ENCODE results near the gene ZNF554. TPM values are rescaled to one million over a fixed set of nuclear protein-coding genes. Genes with fewer than 3 reads are reported as not detected.

ZNF554 gene
- 1 to 10 TPM; 2.7 to 3.3 TPM for total RNA-seq
- 1 to 10 TPM in 1 of 2 donors, under 1 TPM in 1; 0.94 to 1.5 TPM for polyA plus RNA-seq

- under 1% methylated on average over 64 of the region's 64 CpGs for WGBS
Observed at GRCh38 chr19:2819540-2820111, at the start of gene ZNF554. TSS of gene ZNF554 (plus strand) at chr19:2819868. CDS start at chr19:2820072, 204 bp downstream.

More at GRCh38 chr19:2819540-2820111, at the start of gene ZNF554:
- H3K9me3 ChIP-seq (ENCODE audit: control insufficient read depth in 4 of 4, low read length in 3 of 4), result peaks cover 0 to 7% (median 0%) of the 10 kb centered on the region in 4 donors
- H3K9ac ChIP-seq (ENCODE audit: low read depth in 1 of 2, low read length in 2 of 2), result peak within 1 kb of the TSS in 1 of 2 donors; percentile 84
- DNase-seq (ENCODE audit: low spot score), result peak; percentile 98
- H3K4me3 ChIP-seq (ENCODE audit: low read depth in 1 of 3, low read length in 3 of 3), result peak within 1 kb of the TSS; percentile 57 to 95 (median 91)
- peaks cover 0 to 17% (median 2%) of the 10 kb centered on the region in 4 donors for H3K36me3 ChIP-seq (ENCODE audit: control insufficient read depth in 4 of 4, insufficient read depth in 3 of 4, low read depth in 1 of 4, low read length in 3 of 4)
- peaks cover 0 to 12% (median 4%) of the 10 kb centered on the region in 4 donors for H3K4me1 ChIP-seq (ENCODE audit: control insufficient read depth in 4 of 4, insufficient read depth in 4 of 4, low read length in 3 of 4)
- no peak for TF ChIP-seq FOXA2 (IDR thresholded peaks at IDR 0.05)
- TF ChIP-seq, protein P1, sequence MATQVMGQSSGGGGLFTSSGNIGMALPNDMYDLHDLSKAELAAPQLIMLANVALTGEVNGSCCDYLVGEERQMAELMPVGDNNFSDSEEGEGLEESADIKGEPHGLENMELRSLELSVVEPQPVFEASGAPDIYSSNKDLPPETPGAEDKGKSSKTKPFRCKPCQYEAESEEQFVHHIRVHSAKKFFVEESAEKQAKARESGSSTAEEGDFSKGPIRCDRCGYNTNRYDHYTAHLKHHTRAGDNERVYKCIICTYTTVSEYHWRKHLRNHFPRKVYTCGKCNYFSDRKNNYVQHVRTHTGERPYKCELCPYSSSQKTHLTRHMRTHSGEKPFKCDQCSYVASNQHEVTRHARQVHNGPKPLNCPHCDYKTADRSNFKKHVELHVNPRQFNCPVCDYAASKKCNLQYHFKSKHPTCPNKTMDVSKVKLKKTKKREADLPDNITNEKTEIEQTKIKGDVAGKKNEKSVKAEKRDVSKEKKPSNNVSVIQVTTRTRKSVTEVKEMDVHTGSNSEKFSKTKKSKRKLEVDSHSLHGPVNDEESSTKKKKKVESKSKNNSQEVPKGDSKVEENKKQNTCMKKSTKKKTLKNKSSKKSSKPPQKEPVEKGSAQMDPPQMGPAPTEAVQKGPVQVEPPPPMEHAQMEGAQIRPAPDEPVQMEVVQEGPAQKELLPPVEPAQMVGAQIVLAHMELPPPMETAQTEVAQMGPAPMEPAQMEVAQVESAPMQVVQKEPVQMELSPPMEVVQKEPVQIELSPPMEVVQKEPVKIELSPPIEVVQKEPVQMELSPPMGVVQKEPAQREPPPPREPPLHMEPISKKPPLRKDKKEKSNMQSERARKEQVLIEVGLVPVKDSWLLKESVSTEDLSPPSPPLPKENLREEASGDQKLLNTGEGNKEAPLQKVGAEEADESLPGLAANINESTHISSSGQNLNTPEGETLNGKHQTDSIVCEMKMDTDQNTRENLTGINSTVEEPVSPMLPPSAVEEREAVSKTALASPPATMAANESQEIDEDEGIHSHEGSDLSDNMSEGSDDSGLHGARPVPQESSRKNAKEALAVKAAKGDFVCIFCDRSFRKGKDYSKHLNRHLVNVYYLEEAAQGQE (IDR thresholded peaks at IDR 0.05), result no peak
- no peak for TF ChIP-seq HNF4A (conservative IDR thresholded peaks at IDR 0.05)
- TF ChIP-seq, protein P2, sequence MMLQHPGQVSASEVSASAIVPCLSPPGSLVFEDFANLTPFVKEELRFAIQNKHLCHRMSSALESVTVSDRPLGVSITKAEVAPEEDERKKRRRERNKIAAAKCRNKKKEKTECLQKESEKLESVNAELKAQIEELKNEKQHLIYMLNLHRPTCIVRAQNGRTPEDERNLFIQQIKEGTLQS (IDR thresholded peaks at IDR 0.05), result no peak
- TF ChIP-seq, protein P3, sequence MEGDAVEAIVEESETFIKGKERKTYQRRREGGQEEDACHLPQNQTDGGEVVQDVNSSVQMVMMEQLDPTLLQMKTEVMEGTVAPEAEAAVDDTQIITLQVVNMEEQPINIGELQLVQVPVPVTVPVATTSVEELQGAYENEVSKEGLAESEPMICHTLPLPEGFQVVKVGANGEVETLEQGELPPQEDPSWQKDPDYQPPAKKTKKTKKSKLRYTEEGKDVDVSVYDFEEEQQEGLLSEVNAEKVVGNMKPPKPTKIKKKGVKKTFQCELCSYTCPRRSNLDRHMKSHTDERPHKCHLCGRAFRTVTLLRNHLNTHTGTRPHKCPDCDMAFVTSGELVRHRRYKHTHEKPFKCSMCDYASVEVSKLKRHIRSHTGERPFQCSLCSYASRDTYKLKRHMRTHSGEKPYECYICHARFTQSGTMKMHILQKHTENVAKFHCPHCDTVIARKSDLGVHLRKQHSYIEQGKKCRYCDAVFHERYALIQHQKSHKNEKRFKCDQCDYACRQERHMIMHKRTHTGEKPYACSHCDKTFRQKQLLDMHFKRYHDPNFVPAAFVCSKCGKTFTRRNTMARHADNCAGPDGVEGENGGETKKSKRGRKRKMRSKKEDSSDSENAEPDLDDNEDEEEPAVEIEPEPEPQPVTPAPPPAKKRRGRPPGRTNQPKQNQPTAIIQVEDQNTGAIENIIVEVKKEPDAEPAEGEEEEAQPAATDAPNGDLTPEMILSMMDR (IDR thresholded peaks at IDR 0.05; ENCODE audit: low read depth, low read length, missing input control), result peak; percentile 94
- TF ChIP-seq, protein P4, sequence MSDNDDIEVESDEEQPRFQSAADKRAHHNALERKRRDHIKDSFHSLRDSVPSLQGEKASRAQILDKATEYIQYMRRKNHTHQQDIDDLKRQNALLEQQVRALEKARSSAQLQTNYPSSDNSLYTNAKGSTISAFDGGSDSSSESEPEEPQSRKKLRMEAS (IDR thresholded peaks at IDR 0.05), result no peak
- TF ChIP-seq SP1 (IDR thresholded peaks at IDR 0.05), result peak; percentile 49
- TF ChIP-seq HNF4G (IDR thresholded peaks at IDR 0.05), result no peak
- peak; percentile 30 to 67 for TF ChIP-seq RXRA (IDR thresholded peaks at IDR 0.05)
- TF ChIP-seq GABPA (IDR thresholded peaks at IDR 0.05 in 1 of 2, conservative IDR thresholded peaks at IDR 0.05 in 1 of 2), result peak in 1 of 2 donors; percentile 64
- no peak for TF ChIP-seq FOXA1 (IDR thresholded peaks at IDR 0.05)
- TF ChIP-seq EGR1 (IDR thresholded peaks at IDR 0.05; ENCODE audit: low read depth in 2 of 2), result peak in 1 of 2 donors; percentile 33
- TF ChIP-seq YY1 (IDR thresholded peaks at IDR 0.05), result peak; percentile 54
- TF ChIP-seq TAF1 (conservative IDR thresholded peaks at IDR 0.05), result no peak
- peak; percentile 63 to 78 for TF ChIP-seq RAD21 (IDR thresholded peaks at IDR 0.05)
- no peak for TF ChIP-seq ZBTB33 (IDR thresholded peaks at IDR 0.05)
- TF ChIP-seq NR2F2 (IDR thresholded peaks at IDR 0.05), result no peak
- no peak for TF ChIP-seq JUND (IDR thresholded peaks at IDR 0.05)
- H3K27ac ChIP-seq (ENCODE audit: low read depth in 1 of 2, low read length in 2 of 2), result no peak within 1 kb of the TSS
- no peaks in the 10 kb centered on the region for H3K27me3 ChIP-seq (ENCODE audit: control insufficient read depth in 4 of 4, insufficient read depth in 4 of 4, low read length in 3 of 4)
